H1 (cell line): ENCODE results near the gene ADAMTS17. TPM values are rescaled to one million over a fixed set of nuclear protein-coding genes. Genes with fewer than 3 reads are reported as not detected.
A peak's percentile ranks its signal among the peaks of the same experiment; 100 is the strongest.

ENCODE experiments used
- CTCF ChIA-PET: fragments of 300-600 bp; sonication (Branson Sonifier 250); formaldehyde crosslinking; loops from one replicate; lab custom pipeline; 2021; ENCODE audit not compliant: partially characterized antibody; lab: Charles Lee
- POLR2A ChIA-PET: fragments of 300-600 bp; sonication (Branson Sonifier 250); formaldehyde crosslinking; loops from one replicate; lab custom pipeline; 2021; ENCODE audit warnings: inconsistent platforms; ENCODE audit not compliant: partially characterized antibody; lab: Charles Lee
- DNase-seq, 2 experiments: peaks; one replicate each; pipeline versions ENCODE4 v3.0.0 to v3.0.0-alpha.2; 2010 to 2022; ENCODE audit warnings: low spot score in 2 of 2, low read depth in 1 of 2, mixed read lengths in 1 of 2
- FAIRE-seq: peaks from 2 replicates; lab custom pipeline; 2011; peaks lifted over from hg19 to GRCh38; lab: Jason Lieb, UNC
- H2AFZ ChIP-seq: 2 replicates; pipeline ENCODE4 v1.8.1; 2012; ENCODE audit warnings: low read length, inconsistent platforms
- H2AK5ac ChIP-seq: 2 replicates; pipeline ENCODE4 v1.6.1; 2013; ENCODE audit warnings: low read depth, low read length
- H2BK120ac ChIP-seq: replicated peaks from 2 replicates; pipeline ENCODE3; 2013; ENCODE audit warnings: low read depth, low read length, inconsistent platforms
- H2BK12ac ChIP-seq: 2 replicates; pipeline ENCODE4 v1.6.1; 2013; ENCODE audit warnings: low read depth, low read length
- H2BK15ac ChIP-seq: 2 replicates; pipeline ENCODE4 v1.6.1; 2013; ENCODE audit warnings: low read length
- H2BK20ac ChIP-seq: 2 replicates; pipeline ENCODE4 v1.6.1; 2013; ENCODE audit warnings: low read length
- H2BK5ac ChIP-seq: 2 replicates; pipeline ENCODE4 v1.6.1; 2013; ENCODE audit warnings: low read depth, low read length
- H3K14ac ChIP-seq: 2 replicates; pipeline ENCODE4 v1.6.1; 2013; ENCODE audit warnings: inconsistent platforms; ENCODE audit not compliant: insufficient read length
- H3K18ac ChIP-seq: 2 replicates; pipeline ENCODE4 v1.6.1; 2013; ENCODE audit warnings: low read length; ENCODE audit errors: extremely low read depth
- H3K23ac ChIP-seq: 2 replicates; pipeline ENCODE4 v1.6.1; 2013; ENCODE audit warnings: inconsistent platforms; ENCODE audit not compliant: insufficient read length
- H3K23me2 ChIP-seq: 2 replicates; pipeline ENCODE4 v1.6.1; 2013; ENCODE audit warnings: low read depth, low read length
- H3K27ac ChIP-seq: 2 replicates; pipeline ENCODE4 v1.6.1; 2011; ENCODE audit warnings: low read depth, low read length, inconsistent platforms
- H3K27me3 ChIP-seq, 4 experiments: replicated peaks in 1 of 4; 1 replicate in 1 of 4; 2 replicates in 3 of 4; pipeline versions ENCODE4 v1.6.1 to v1.8.1; 2011 to 2013; ENCODE audit warnings: low read length in 3 of 4, mild to moderate bottlenecking in 3 of 4, inconsistent platforms in 2 of 4, mixed read lengths in 2 of 4, moderate library complexity in 1 of 4; ENCODE audit not compliant: control insufficient read depth in 3 of 4, insufficient read depth in 3 of 4; ENCODE audit errors: extremely low read depth in 1 of 4
- H3K36me3 ChIP-seq, 4 experiments: 2 replicates each; pipeline versions ENCODE4 v1.6.1 to v1.8.1; 2011 to 2013; ENCODE audit warnings: mild to moderate bottlenecking in 4 of 4, low read length in 3 of 4, moderate library complexity in 2 of 4, control low read depth in 1 of 4, inconsistent platforms in 1 of 4; ENCODE audit not compliant: insufficient read depth in 4 of 4, control insufficient read depth in 2 of 4
- H3K4ac ChIP-seq: replicated peaks from 2 replicates; pipeline ENCODE3; 2013; ENCODE audit warnings: low read length, low read depth, mixed read lengths, inconsistent platforms; ENCODE audit not compliant: insufficient read length
- H3K4me1 ChIP-seq, 4 experiments: replicated peaks in 1 of 4; 1 replicate in 1 of 4; 2 replicates in 3 of 4; pipeline versions ENCODE4 v1.6.1 to v1.8.1; 2011 to 2013; ENCODE audit warnings: low read length in 3 of 4, inconsistent platforms in 2 of 4, mixed read lengths in 1 of 4; ENCODE audit not compliant: insufficient read depth in 4 of 4, control insufficient read depth in 3 of 4
- H3K4me2 ChIP-seq, 2 experiments: 2 replicates each; pipeline versions ENCODE4 v1.6.1 to v1.8.1; 2011 to 2013; ENCODE audit warnings: low read depth in 2 of 2, low read length in 2 of 2, control low read depth in 1 of 2, inconsistent platforms in 1 of 2, mild to moderate bottlenecking in 1 of 2; ENCODE audit not compliant: insufficient read depth in 1 of 2
- H3K4me3 ChIP-seq, 4 experiments: fragments of 200-600, 300-600 bp in 1 of 4; sonication (generic), shearing (Covaris generic), sonication (Bioruptor Twin) in 1 of 4; 2 replicates each; pipeline versions ENCODE4 v1.5.1 to v1.8.1; 2011 to 2016; ENCODE audit warnings: low read length in 4 of 4, low read depth in 3 of 4, control low read depth in 2 of 4, inconsistent platforms in 2 of 4, mild to moderate bottlenecking in 2 of 4, mixed read lengths in 1 of 4, moderate library complexity in 1 of 4; ENCODE audit not compliant: insufficient read depth in 2 of 4; ENCODE audit errors: extremely low read depth in 1 of 4
- H3K56ac ChIP-seq: replicated peaks from 2 replicates; pipeline ENCODE3; 2013; ENCODE audit warnings: low read depth, mild to moderate bottlenecking, mixed read lengths, low read length, inconsistent platforms; ENCODE audit not compliant: insufficient read length
- H3K79me1 ChIP-seq: 2 replicates; pipeline ENCODE4 v1.6.1; 2013; ENCODE audit warnings: low read depth, low read length, control low read depth
- H3K79me2 ChIP-seq, 2 experiments: 2 replicates each; pipeline versions ENCODE4 v1.6.1 to v1.8.1; 2012 to 2013; ENCODE audit warnings: low read length in 2 of 2, mild to moderate bottlenecking in 2 of 2, inconsistent platforms in 1 of 2; ENCODE audit not compliant: insufficient read depth in 2 of 2, control insufficient read depth in 1 of 2
- H3K9ac ChIP-seq, 4 experiments: replicated peaks in 1 of 4; 1 replicate in 1 of 4; 2 replicates in 3 of 4; pipeline versions ENCODE4 v1.6.1 to v1.8.1; 2011 to 2013; ENCODE audit warnings: low read depth in 3 of 4, low read length in 3 of 4, control low read depth in 2 of 4, mild to moderate bottlenecking in 2 of 4, moderate library complexity in 2 of 4, inconsistent platforms in 1 of 4; ENCODE audit errors: extremely low read depth in 1 of 4
- H3K9me3 ChIP-seq, 2 experiments: 2 replicates each; pipeline versions ENCODE4 v1.6.1 to v1.8.1; 2012 to 2013; ENCODE audit warnings: mild to moderate bottlenecking in 2 of 2, moderate library complexity in 2 of 2, control low read depth in 1 of 2, inconsistent platforms in 1 of 2, low read depth in 1 of 2, low read length in 1 of 2, mixed read lengths in 1 of 2; ENCODE audit not compliant: insufficient read depth in 2 of 2
- H4K20me1 ChIP-seq, 2 experiments: replicated peaks in 1 of 2; 2 replicates each; pipeline versions ENCODE3 to v1.8.1; 2011 to 2013; ENCODE audit warnings: inconsistent platforms in 2 of 2, low read length in 2 of 2, mild to moderate bottlenecking in 1 of 2; ENCODE audit not compliant: insufficient read depth in 2 of 2, control insufficient read depth in 1 of 2
- H4K5ac ChIP-seq: 2 replicates; pipeline ENCODE4 v1.6.1; 2013; ENCODE audit warnings: low read length, low read depth, mixed read lengths, inconsistent platforms; ENCODE audit not compliant: insufficient read length
- H4K8ac ChIP-seq: 2 replicates; pipeline ENCODE4 v1.8.0; 2013; ENCODE audit warnings: mild to moderate bottlenecking, moderate library complexity, low read length, inconsistent platforms; ENCODE audit not compliant: insufficient read depth; ENCODE audit errors: extremely low read depth
- H4K91ac ChIP-seq: replicated peaks from 2 replicates; pipeline ENCODE3; 2013; ENCODE audit warnings: low read length, mixed read lengths, inconsistent platforms; ENCODE audit not compliant: insufficient read length
- BRCA1 ChIP-seq: IDR thresholded peaks from 2 replicates; pipeline ENCODE4 v1.6.1; 2012; ENCODE audit warnings: low read depth, low read length, improper control_type of control experiment
- CBX8 ChIP-seq: fragments of 300-800, 300-1000 bp; sonication (generic); IDR thresholded peaks from 2 replicates; pipeline ENCODE4 v1.7.1; 2016; ENCODE audit warnings: low read depth, low read length, borderline replicate concordance
- CTBP2 ChIP-seq: IDR thresholded peaks from 2 replicates; pipeline ENCODE4 v1.7.0; 2011; ENCODE audit warnings: borderline replicate concordance, mild to moderate bottlenecking, moderate library complexity, mixed read lengths, low read length; ENCODE audit not compliant: insufficient read depth, insufficient read length
- EP300 ChIP-seq, 2 experiments: IDR thresholded peaks; 1 replicate in 1 of 2; 2 replicates in 1 of 2; pipeline ENCODE4 v1.6.1; 2011 to 2012; ENCODE audit warnings: low read depth in 2 of 2, low read length in 2 of 2, mild to moderate bottlenecking in 2 of 2, borderline replicate concordance in 1 of 2, inconsistent platforms in 1 of 2, moderate library complexity in 1 of 2
- KDM1A ChIP-seq: fragments of 200-600, 300-600 bp; sonication (generic); IDR thresholded peaks from 2 replicates; pipeline ENCODE4 v1.7.1; 2016; ENCODE audit warnings: mild to moderate bottlenecking, low read length, borderline replicate concordance
- NANOG ChIP-seq: IDR thresholded peaks from 2 replicates; pipeline ENCODE4 v1.6.1; 2011; ENCODE audit warnings: low read length, low read depth, mild to moderate bottlenecking, inconsistent platforms; ENCODE audit not compliant: insufficient read depth, poor library complexity, severe bottlenecking
- SAP30 ChIP-seq: fragments of 300-600 bp; sonication (generic); IDR thresholded peaks from 2 replicates; pipeline ENCODE4 v1.7.1; 2012; ENCODE audit warnings: low read length, moderate library complexity, mild to moderate bottlenecking, inconsistent platforms; ENCODE audit not compliant: insufficient read depth, insufficient replicate concordance
- SIRT6 ChIP-seq: IDR thresholded peaks from one replicate; pipeline ENCODE4 v1.7.1; 2012; ENCODE audit warnings: low read length, inconsistent platforms
- SP4 ChIP-seq: IDR thresholded peaks from 2 replicates; pipeline ENCODE4 v1.6.1; 2012; ENCODE audit warnings: low read length, inconsistent platforms
- SRF ChIP-seq: IDR thresholded peaks from 2 replicates; pipeline ENCODE4 v1.6.1; 2011; ENCODE audit warnings: mild to moderate bottlenecking, low read depth, low read length, moderate library complexity
- TAF7 ChIP-seq: optimal IDR thresholded peaks from 2 replicates; pipeline ENCODE3; 2011; ENCODE audit warnings: low read depth, mild to moderate bottlenecking, inconsistent platforms, low read length, moderate library complexity, borderline replicate concordance
- TBP ChIP-seq: IDR thresholded peaks from 2 replicates; pipeline ENCODE4 v1.6.1; 2011; ENCODE audit warnings: low read depth, low read length, improper control_type of control experiment
- WGBS, 2 experiments: shearing (Covaris generic) in 1 of 2; methylation state at CpG; one replicate each; pipeline versions ENCODE4 v1.1.6 to v1.1.7; 2013 to 2015; ENCODE audit warnings: low lambda C conversion rate in 2 of 2, mixed read lengths in 2 of 2, inconsistent platforms in 1 of 2, low coverage in 1 of 2, missing lambda C conversion rate in 1 of 2; ENCODE audit not compliant: insufficient replicate concordance in 2 of 2, insufficient coverage in 1 of 2, insufficient read length in 1 of 2; ENCODE audit errors: extremely low coverage in 1 of 2, missing lambda C conversion rate in 1 of 2; 5-methylcytosine and 5-hydroxymethylcytosine counted together
- polyA plus RNA-seq, 7 experiments: library from polyadenylated mRNA; depleted of rRNA in 3 of 7; stranded (reverse) in 5 of 7; unstranded in 2 of 7; fragments of >200 nt in 5 of 7; fragments of 200-250 nt in 2 of 7; gene quantifications; 1 replicate in 5 of 7; 2 replicates in 1 of 7; 4 replicates in 1 of 7; pipeline versions ENCODE4 v1.2.1 to v1.2.3, GENCODE V29; 2011 to 2013; ENCODE audit warnings: missing spikeins in 2 of 7, mixed read lengths in 2 of 7
- total RNA-seq: library from RNA; stranded (reverse); fragmentation: NEBNext Ultra II Directional; extraction: Animal tissue kit (Norgen Biotek cat#: 25700); gene quantifications from 2 replicates; pipeline ENCODE4 v1.2.1, GENCODE V29; 2021

Gene ADAMTS17
- total and polyA plus RNA-seq, 2 of the 8 experiments (the other 6 are each of a cell fraction or from before 2014, with no cell fraction given), result 0.51 to 1.7 TPM

- Histone ChIP-seq H2BK5ac (no peak overlapping the region), H3K23ac (no peak overlapping the region), H4K91ac (no peak overlapping the region), H3K36me3 (no peaks in the 10 kb centered on the region; a peak in 1 of 8 replicates), H3K9ac (no peak overlapping the region), H4K5ac (no peak overlapping the region), H2AK5ac (no peak overlapping the region), H3K56ac (no peak overlapping the region), H4K8ac (0 out of 2 replicates have a peak overlapping the region, but pooled peaks have one; percentile 12), H2BK12ac (no peak overlapping the region), H2BK15ac (no peak overlapping the region), H3K9me3 (no peaks in the 10 kb centered on the region), H2BK20ac (no peak overlapping the region), H3K4me2 (no peak overlapping the region), H2AFZ (no peak overlapping the region), H3K27ac (no peak overlapping the region), H3K4me3 (no peak overlapping the region), H3K23me2 (no peaks in the 10 kb centered on the region), H3K4me1 (peaks cover 0 to 6% (median 1%) of the 10 kb centered on the region in 4 experiments; a peak in 3 of 7 replicates), H3K79me1 (no peaks in the 10 kb centered on the region), H4K20me1 (no peaks in the 10 kb centered on the region), H3K18ac (no peak overlapping the region), H3K14ac (no peak overlapping the region), H3K27me3 (peaks cover 0 to 3% (median 0%) of the 10 kb centered on the region in 4 experiments; a peak in 1 of 7 replicates), H3K4ac (no peak overlapping the region), H2BK120ac (no peak overlapping the region), H3K79me2 (no peaks in the 10 kb centered on the region)
- FAIRE-seq (no peak), DNase-seq (no peak)
- ChIA-PET POLR2A (no interaction called here), CTCF (interaction anchor here (1.3 to 11.5 kb wide), 3 partner anchors 10 to 216 kb away, joined by 3 to 112 read pairs (median 3); no protein-coding TSS in a partner anchor)
- WGBS, 2 experiments, result 87% methylated on average over 5 of the region's 6 CpGs; no CpG with 5 or more reads in 1 of the 2 experiments
- no peak for TF ChIP-seq SIRT6
- TF ChIP-seq SRF, result no peak
- no peak for TF ChIP-seq CTBP2
- no peak for TF ChIP-seq CBX8
- no peak for TF ChIP-seq BRCA1
- TF ChIP-seq EP300 (IDR thresholded peaks at IDR 0.05; ENCODE audit: borderline replicate concordance in 1 of 2, low read depth in 2 of 2, low read length in 2 of 2), result no peak
- no peak for TF ChIP-seq TBP
- TF ChIP-seq TAF7, result no peak
- TF ChIP-seq SP4, result no peak
- no peak for TF ChIP-seq KDM1A
- TF ChIP-seq SAP30, result no peak
- no peak for TF ChIP-seq NANOG
Observed at GRCh38 chr15:100332721-100333120, 9.1 kb downstream of the ADAMTS17 start.
